ENCODE data around the gene NTNG1.
A peak's percentile ranks its signal among the peaks of the same experiment; 100 is the strongest.
"Not testable (repeated sequence)": the region's sequence is repeated elsewhere in the genome, so short reads cannot be mapped to it uniquely, and the experiment has no call there.

The NTNG1 gene

DNA sequence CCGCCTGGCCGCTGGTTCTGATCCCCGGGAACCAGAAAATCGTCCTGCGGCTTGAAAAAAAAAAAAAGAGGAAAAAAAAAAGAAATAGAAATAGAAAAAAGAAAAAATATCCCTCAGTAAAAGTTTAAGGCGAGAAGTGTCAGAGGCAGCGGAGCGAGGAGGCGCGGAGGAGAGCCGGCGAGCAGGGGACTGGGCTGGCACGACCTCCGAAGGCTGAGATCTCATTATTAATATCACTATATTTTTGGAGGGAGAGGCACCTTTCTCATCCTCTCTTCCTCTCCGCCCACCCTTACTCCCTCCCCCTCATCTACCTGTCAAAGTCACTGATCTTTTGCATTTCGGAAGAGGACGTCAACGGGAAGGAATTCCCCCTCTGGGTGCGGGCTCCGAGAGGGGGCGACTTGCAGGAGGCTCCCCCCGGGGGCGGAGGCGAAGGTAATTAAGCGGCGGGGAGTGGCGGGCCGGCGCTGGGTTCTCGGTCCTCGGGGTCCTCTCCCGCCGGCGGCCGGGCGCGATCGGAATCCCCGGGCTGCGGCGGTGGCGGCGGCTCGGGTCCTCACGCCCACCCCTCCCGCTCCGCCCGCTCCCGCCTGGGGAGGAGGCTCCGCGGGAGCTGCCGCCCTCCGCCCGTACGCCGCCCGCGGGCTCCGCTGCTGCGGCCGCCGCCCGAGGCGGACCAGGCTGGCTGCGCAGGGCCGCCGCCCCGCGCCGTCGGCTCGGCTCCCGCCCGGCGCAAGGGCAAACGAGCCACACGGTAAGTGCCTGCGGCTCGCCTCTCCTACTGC is at the start of gene NTNG1:
Gene NTNG1 (plus strand): TSS at position 337 of the 788 bp plus-strand sequence.
- no peak for TF ChIP-seq CTCF (IDR thresholded peaks at IDR 0.05; ENCODE audit: borderline replicate concordance, extremely low read depth, low read length, poor library complexity, severe bottlenecking)
- TF ChIP-seq EZH2 (IDR thresholded peaks at IDR 0.05; ENCODE audit: borderline replicate concordance, low read depth, low read length, severe bottlenecking), result peak; percentile 86
- peaks cover 27% of the 10 kb centered on the region for H3K4me1 ChIP-seq (ENCODE audit: insufficient read depth, low read length)
- H2AFZ ChIP-seq (ENCODE audit: low read depth, low read length), result peak within 1 kb of the TSS; percentile 70
- DNase-seq (peak; percentile 5), ATAC-seq (ENCODE audit: insufficient read depth, low read depth) (peak; percentile 39)
- H3K36me3 ChIP-seq (ENCODE audit: insufficient read depth, low read length), result no peaks in the 10 kb centered on the region
- H3K27me3 ChIP-seq (ENCODE audit: insufficient read depth, low read length, poor library complexity), result peaks cover 36% of the 10 kb centered on the region
- H4K20me1 ChIP-seq (ENCODE audit: insufficient read depth, low read length), result no peaks in the 10 kb centered on the region
- H3K27ac ChIP-seq (ENCODE audit: low read length), result no peak within 1 kb of the TSS
- no peaks in the 10 kb centered on the region for H3K9me3 ChIP-seq (ENCODE audit: insufficient read depth, low read length, severe bottlenecking)
- peak within 1 kb of the TSS; percentile 75 for H3K4me2 ChIP-seq (ENCODE audit: insufficient read depth, low read length)
- H3K79me2 ChIP-seq (ENCODE audit: insufficient read depth, low read length), result no peaks in the 10 kb centered on the region
- peak within 1 kb of the TSS; percentile 30 to 62; a peak in 3 of 4 replicates for H3K4me3 ChIP-seq (ENCODE audit: low read depth in 1 of 2, low read length in 2 of 2)
- peak within 1 kb of the TSS; percentile 48 for H3K9ac ChIP-seq (ENCODE audit: low read depth, low read length)

- Histone ChIP-seq H3K4me2 (ENCODE audit: insufficient read depth, low read length) (no peak overlapping the region), H3K9me3 (ENCODE audit: insufficient read depth, low read length, severe bottlenecking) (no peaks in the 10 kb centered on the region), H3K4me1 (ENCODE audit: insufficient read depth, low read length) (no peaks in the 10 kb centered on the region), H3K27ac (ENCODE audit: low read length) (no peak overlapping the region), H3K27me3 (ENCODE audit: insufficient read depth, low read length, poor library complexity) (peaks cover 4% of the 10 kb centered on the region), H3K9ac (ENCODE audit: low read depth, low read length) (no peak overlapping the region), H4K20me1 (ENCODE audit: insufficient read depth, low read length) (no peaks in the 10 kb centered on the region), H2AFZ (ENCODE audit: low read depth, low read length) (no peak overlapping the region), H3K79me2 (ENCODE audit: insufficient read depth, low read length) (no peaks in the 10 kb centered on the region), H3K36me3 (ENCODE audit: insufficient read depth, low read length) (no peaks in the 10 kb centered on the region), H3K4me3 (ENCODE audit: low read depth in 1 of 2, low read length in 2 of 2) (no peak overlapping the region)
- no peak for TF ChIP-seq EZH2 (IDR thresholded peaks at IDR 0.05; ENCODE audit: borderline replicate concordance, low read depth, low read length, severe bottlenecking)
- no peak for TF ChIP-seq CTCF (IDR thresholded peaks at IDR 0.05; ENCODE audit: borderline replicate concordance, extremely low read depth, low read length, poor library complexity, severe bottlenecking)
- ATAC-seq (ENCODE audit: insufficient read depth, low read depth) (no peak), DNase-seq (no peak)
These were observed 49.4 kb upstream of the NTNG1 start for GRCh38 chr1:107091418-107091817.

DNA sequence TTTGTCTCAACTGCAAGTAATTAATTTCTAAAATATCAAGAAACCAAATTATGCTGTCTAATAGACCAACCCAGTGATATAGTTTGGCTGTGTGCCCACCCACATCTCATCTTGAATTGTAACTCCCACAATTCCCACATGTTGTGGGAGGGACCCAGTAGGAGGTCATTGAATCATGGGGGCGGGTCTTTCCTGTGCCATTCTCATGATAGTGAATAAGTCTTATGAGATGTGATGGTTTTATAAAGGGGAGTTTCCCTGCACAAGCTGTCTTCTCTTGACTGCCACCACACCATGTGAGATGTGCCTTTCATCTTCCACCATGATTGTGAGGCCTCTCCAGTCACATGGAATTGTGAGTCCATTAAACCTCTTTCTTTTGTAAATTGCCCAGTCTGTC is 47.4 kb upstream of the NTNG1 start:
- not testable (repeated sequence) for H3K9me3 ChIP-seq (ENCODE audit: insufficient read depth, low read length, severe bottlenecking); H3K4me2 ChIP-seq (ENCODE audit: insufficient read depth, low read length); H3K4me3 ChIP-seq (ENCODE audit: low read depth in 1 of 2, low read length in 2 of 2); H3K27me3 ChIP-seq (ENCODE audit: insufficient read depth, low read length, poor library complexity); ATAC-seq (ENCODE audit: insufficient read depth, low read depth); H3K9ac ChIP-seq (ENCODE audit: low read depth, low read length); H3K4me1 ChIP-seq (ENCODE audit: insufficient read depth, low read length); H2AFZ ChIP-seq (ENCODE audit: low read depth, low read length); H3K27ac ChIP-seq (ENCODE audit: low read length); DNase-seq; H3K36me3 ChIP-seq (ENCODE audit: insufficient read depth, low read length); H4K20me1 ChIP-seq (ENCODE audit: insufficient read depth, low read length); H3K79me2 ChIP-seq (ENCODE audit: insufficient read depth, low read length)

GRCh38 chr1:107095647-107096046 is 45.2 kb upstream of the NTNG1 start:
- no peaks in the 10 kb centered on the region for H3K36me3 ChIP-seq (ENCODE audit: insufficient read depth, low read length)
- H3K4me2 ChIP-seq (ENCODE audit: insufficient read depth, low read length), result no peak overlapping the region
- H2AFZ ChIP-seq (ENCODE audit: low read depth, low read length), result no peak overlapping the region
- no peak overlapping the region for H3K9ac ChIP-seq (ENCODE audit: low read depth, low read length)
- no peaks in the 10 kb centered on the region for H3K9me3 ChIP-seq (ENCODE audit: insufficient read depth, low read length, severe bottlenecking)
- no peaks in the 10 kb centered on the region for H3K27me3 ChIP-seq (ENCODE audit: insufficient read depth, low read length, poor library complexity)
- no peaks in the 10 kb centered on the region for H3K4me1 ChIP-seq (ENCODE audit: insufficient read depth, low read length)
- no peak overlapping the region for H3K27ac ChIP-seq (ENCODE audit: low read length)
- no peak overlapping the region for H3K4me3 ChIP-seq (ENCODE audit: low read depth in 1 of 2, low read length in 2 of 2)
- TF ChIP-seq EZH2 (IDR thresholded peaks at IDR 0.05; ENCODE audit: borderline replicate concordance, low read depth, low read length, severe bottlenecking), result no peak
- TF ChIP-seq CTCF (IDR thresholded peaks at IDR 0.05; ENCODE audit: borderline replicate concordance, extremely low read depth, low read length, poor library complexity, severe bottlenecking), result no peak
- H3K79me2 ChIP-seq (ENCODE audit: insufficient read depth, low read length), result no peaks in the 10 kb centered on the region
- ATAC-seq (ENCODE audit: insufficient read depth, low read depth) (no peak), DNase-seq (no peak)
- H4K20me1 ChIP-seq (ENCODE audit: insufficient read depth, low read length), result no peaks in the 10 kb centered on the region

Measured in DND-41 (cell line).